Muscle layer of duodenum (tissue), 2 donors: ENCODE data around the gene ABTB2.

Experiments
- H3K27ac ChIP-seq: one replicate; pipeline ENCODE4 v1.7.0; 2013; ENCODE audit warnings: mild to moderate bottlenecking, low read length
- H3K27me3 ChIP-seq: one replicate; pipeline ENCODE4 v1.7.0; 2013; ENCODE audit warnings: low read depth, mild to moderate bottlenecking, control low read depth, low read length
- H3K36me3 ChIP-seq, 2 donors: one replicate each; pipeline ENCODE4 v1.7.0; 2013; ENCODE audit warnings: low read length in 2 of 2, control low read depth in 1 of 2, mild to moderate bottlenecking in 1 of 2; ENCODE audit not compliant: insufficient read depth in 2 of 2, control insufficient read depth in 1 of 2
- H3K4me1 ChIP-seq, 2 donors: one replicate each; pipeline ENCODE4 v1.7.0; 2013; ENCODE audit warnings: low read length in 2 of 2, mild to moderate bottlenecking in 2 of 2, control low read depth in 1 of 2, moderate library complexity in 1 of 2; ENCODE audit not compliant: insufficient read depth in 2 of 2, control insufficient read depth in 1 of 2
- H3K4me3 ChIP-seq, 2 donors: one replicate each; pipeline ENCODE4 v1.7.0; 2013; ENCODE audit warnings: low read length in 2 of 2, low read depth in 1 of 2, mild to moderate bottlenecking in 1 of 2
- H3K9me3 ChIP-seq, 2 donors: one replicate each; pipeline ENCODE4 v1.7.0; 2013; ENCODE audit warnings: low read length in 2 of 2, control low read depth in 1 of 2, mild to moderate bottlenecking in 1 of 2; ENCODE audit not compliant: control insufficient read depth in 1 of 2
- donor health status: healthy.

ABTB2 gene

GRCh38 chr11:34128824-34129223 is 229.0 kb downstream of the ABTB2 start:
- Histone ChIP-seq H3K4me3 (no peak overlapping the region), H3K36me3 (peaks cover 44 to 79% of the 10 kb centered on the region in 2 donors), H3K4me1 (no peaks in the 10 kb centered on the region)

GRCh38 chr11:34126959-34127848 is 230.6 kb downstream of the ABTB2 start:
- H3K4me1 ChIP-seq, result no peaks in the 10 kb centered on the region
- peaks cover 49 to 81% of the 10 kb centered on the region in 2 donors for H3K36me3 ChIP-seq
- no peak overlapping the region for H3K27ac ChIP-seq
- no peaks in the 10 kb centered on the region for H3K27me3 ChIP-seq
- no peak overlapping the region for H3K4me3 ChIP-seq
- H3K9me3 ChIP-seq, result no peaks in the 10 kb centered on the region

More at GRCh38 chr11:34128824-34129223, 229.0 kb downstream of the ABTB2 start:
- Histone ChIP-seq H3K27me3 (no peaks in the 10 kb centered on the region), H3K9me3 (no peaks in the 10 kb centered on the region), H3K27ac (no peak overlapping the region)

GRCh38 chr11:34124885-34125668 is 232.7 kb downstream of the ABTB2 start:
- no peaks in the 10 kb centered on the region for H3K27me3 ChIP-seq
- H3K4me3 ChIP-seq, result no peak overlapping the region
- peaks cover 48 to 82% of the 10 kb centered on the region in 2 donors for H3K36me3 ChIP-seq
- no peaks in the 10 kb centered on the region for H3K4me1 ChIP-seq
- no peaks in the 10 kb centered on the region for H3K9me3 ChIP-seq
- H3K27ac ChIP-seq, result no peak overlapping the region

- no peak overlapping the region for H3K4me3 ChIP-seq
- H3K27ac ChIP-seq, result no peak overlapping the region
- no peaks in the 10 kb centered on the region for H3K27me3 ChIP-seq
- H3K36me3 ChIP-seq, result peaks cover 71 to 93% of the 10 kb centered on the region in 2 donors
- no peaks in the 10 kb centered on the region for H3K9me3 ChIP-seq
- H3K4me1 ChIP-seq, result no peaks in the 10 kb centered on the region
Measured at GRCh38 chr11:34120651-34121050, 237.2 kb downstream of the ABTB2 start.

- Histone ChIP-seq H3K27me3 (no peaks in the 10 kb centered on the region), H3K9me3 (no peaks in the 10 kb centered on the region), H3K4me3 (no peak overlapping the region), H3K27ac (no peak overlapping the region), H3K36me3 (peaks cover 81 to 97% of the 10 kb centered on the region in 2 donors), H3K4me1 (no peaks in the 10 kb centered on the region)
Measured at GRCh38 chr11:34114471-34114870, 243.3 kb downstream of the ABTB2 start.

GRCh38 chr11:34114014-34114413 is 243.8 kb downstream of the ABTB2 start:
- Histone ChIP-seq H3K4me1 (no peaks in the 10 kb centered on the region), H3K27ac (no peak overlapping the region), H3K36me3 (peaks cover 82 to 97% of the 10 kb centered on the region in 2 donors), H3K27me3 (no peaks in the 10 kb centered on the region), H3K9me3 (no peaks in the 10 kb centered on the region), H3K4me3 (no peak overlapping the region)

GRCh38 chr11:34111722-34112270 is 246.0 kb downstream of the ABTB2 start:
- Histone ChIP-seq H3K36me3 (peaks cover 70 to 79% of the 10 kb centered on the region in 2 donors), H3K27me3 (no peaks in the 10 kb centered on the region)

GRCh38 chr11:34105957-34106504 is 251.8 kb downstream of the ABTB2 start:
- peaks cover 11% of the 10 kb centered on the region in 2 donors for H3K4me1 ChIP-seq
- peak overlapping the region; percentile 90 to 97 for H3K4me3 ChIP-seq
- H3K9me3 ChIP-seq, result no peaks in the 10 kb centered on the region
- peaks cover 23 to 41% of the 10 kb centered on the region in 2 donors for H3K36me3 ChIP-seq
- H3K27ac ChIP-seq, result peak overlapping the region; percentile 97
- H3K27me3 ChIP-seq, result no peaks in the 10 kb centered on the region

More at GRCh38 chr11:34111722-34112270, 246.0 kb downstream of the ABTB2 start:
- Histone ChIP-seq H3K9me3 (no peaks in the 10 kb centered on the region), H3K4me3 (no peak overlapping the region), H3K4me1 (peaks cover 0 to 5% of the 10 kb centered on the region in 2 donors), H3K27ac (no peak overlapping the region)

- Histone ChIP-seq H3K4me1 (peaks cover 11% of the 10 kb centered on the region in 2 donors), H3K9me3 (no peaks in the 10 kb centered on the region), H3K27ac (peak within 1 kb of the TSS; percentile 97), H3K27me3 (no peaks in the 10 kb centered on the region), H3K36me3 (peaks cover 26 to 40% of the 10 kb centered on the region in 2 donors), H3K4me3 (peak within 1 kb of the TSS; percentile 90 to 97)
Measured at GRCh38 chr11:34105079-34105956, 252.5 kb downstream of the ABTB2 start, which contains the start of gene NAT10. Gene NAT10, plus strand, starts transcription at chr11:34105629. Its CDS starts 2,597 bp downstream, at chr11:34108226.

GRCh38 chr11:34104680-34105078 is 253.1 kb downstream of the ABTB2 start:
- peak overlapping the region; percentile 97 for H3K27ac ChIP-seq
- no peaks in the 10 kb centered on the region for H3K9me3 ChIP-seq
- H3K27me3 ChIP-seq, result no peaks in the 10 kb centered on the region
- peaks cover 11% of the 10 kb centered on the region in 2 donors for H3K4me1 ChIP-seq
- H3K4me3 ChIP-seq, result peak overlapping the region; percentile 90 to 97
- H3K36me3 ChIP-seq, result peaks cover 27 to 40% of the 10 kb centered on the region in 2 donors
